ENCODE data around the gene PTPRN2. TPM values are rescaled to one million over a fixed set of nuclear protein-coding genes. Genes with fewer than 3 reads are reported as not detected.
A peak's percentile ranks its signal among the peaks of the same experiment; 100 is the strongest.

The PTPRN2 gene
- total and polyA plus RNA-seq, 2 of the 8 experiments (the other 6 are each of a cell fraction or from before 2014, with no cell fraction given): 2.6 to 4.5 TPM

GRCh38 chr7:158502068-158502750 is 85.4 kb downstream of the PTPRN2 start:
- Histone ChIP-seq H2BK12ac (ENCODE audit: low read depth, low read length) (0 out of 2 replicates have a peak overlapping the region, but pooled peaks have one; percentile 77), H4K5ac (ENCODE audit: insufficient read length, low read depth, low read length) (no peak overlapping the region), H3K27ac (ENCODE audit: low read depth, low read length) (no peak overlapping the region), H2BK120ac (replicated peaks; ENCODE audit: low read depth, low read length) (no peak overlapping the region), H2BK15ac (ENCODE audit: low read length) (0 out of 2 replicates have a peak overlapping the region, but pooled peaks have one; percentile 83), H3K4me1 (replicated peaks in 1 of 4; ENCODE audit: control insufficient read depth in 3 of 4, insufficient read depth in 4 of 4, low read length in 3 of 4) (peaks cover 0 to 17% (median 13%) of the 10 kb centered on the region in 4 experiments; a peak in 5 of 7 replicates), H4K91ac (replicated peaks; ENCODE audit: insufficient read length, low read length) (peak overlapping the region; percentile 71), H3K4me3 (ENCODE audit: extremely low read depth in 1 of 4, insufficient read depth in 2 of 4, low read depth in 3 of 4, low read length in 4 of 4) (no peak overlapping the region), H2BK20ac (ENCODE audit: low read length) (no peak overlapping the region), H2BK5ac (ENCODE audit: low read depth, low read length) (no peak overlapping the region), H4K8ac (ENCODE audit: extremely low read depth, insufficient read depth, low read length) (no peak overlapping the region), H4K20me1 (replicated peaks in 1 of 2; ENCODE audit: control insufficient read depth in 1 of 2, insufficient read depth in 2 of 2, low read length in 2 of 2) (no peaks in the 10 kb centered on the region), H2AFZ (ENCODE audit: low read length) (no peak overlapping the region), H3K56ac (replicated peaks; ENCODE audit: insufficient read length, low read depth, low read length) (no peak overlapping the region), H3K79me1 (ENCODE audit: low read depth, low read length) (no peaks in the 10 kb centered on the region), H3K4ac (replicated peaks; ENCODE audit: insufficient read length, low read depth, low read length) (no peak overlapping the region), H3K23ac (ENCODE audit: insufficient read length) (no peak overlapping the region), H3K9ac (replicated peaks in 1 of 4; ENCODE audit: extremely low read depth in 1 of 4, low read depth in 3 of 4, low read length in 3 of 4) (no peak overlapping the region), H3K23me2 (ENCODE audit: low read depth, low read length) (no peaks in the 10 kb centered on the region; the same call in 1 of the 2 replicates), H3K9me3 (ENCODE audit: insufficient read depth in 2 of 2, low read depth in 1 of 2, low read length in 1 of 2) (peaks cover 0 to 10% of the 10 kb centered on the region in 2 experiments; a peak in 2 of 4 replicates), H3K27me3 (replicated peaks in 1 of 4; ENCODE audit: control insufficient read depth in 3 of 4, extremely low read depth in 1 of 4, insufficient read depth in 3 of 4, low read length in 3 of 4) (peaks cover 0 to 2% (median 0%) of the 10 kb centered on the region in 4 experiments; a peak in 2 of 7 replicates), H3K4me2 (ENCODE audit: insufficient read depth in 1 of 2, low read depth in 2 of 2, low read length in 2 of 2) (no peak overlapping the region), H2AK5ac (ENCODE audit: low read depth, low read length) (0 out of 2 replicates have a peak overlapping the region, but pooled peaks have one; percentile 54), H3K14ac (ENCODE audit: insufficient read length) (no peak overlapping the region), H3K18ac (ENCODE audit: extremely low read depth, low read length) (no peak overlapping the region), H3K36me3 (ENCODE audit: control insufficient read depth in 2 of 4, insufficient read depth in 4 of 4, low read length in 3 of 4) (no peaks in the 10 kb centered on the region), H3K79me2 (ENCODE audit: control insufficient read depth in 1 of 2, insufficient read depth in 2 of 2, low read length in 2 of 2) (no peaks in the 10 kb centered on the region)
- WGBS, 2 experiments (ENCODE audit: extremely low coverage in 1 of 2, insufficient coverage in 1 of 2, insufficient read length in 1 of 2, insufficient replicate concordance in 2 of 2, low coverage in 1 of 2, low lambda C conversion rate in 2 of 2, missing lambda C conversion rate in 1 of 2): 88% methylated on average over 11 of the region's 11 CpGs; no CpG with 5 or more reads in 1 of the 2 experiments
- DNase-seq (ENCODE audit: low read depth in 1 of 2, low spot score in 2 of 2) (no peak), FAIRE-seq (no peak)
- CTCF ChIA-PET (ENCODE audit: partially characterized antibody): interaction anchor here (1.5 kb wide), 1 partner anchor 55 kb away, joined by 3 read pairs; no protein-coding TSS in a partner anchor
- TF ChIP-seq SAP30 (IDR thresholded peaks at IDR 0.05; ENCODE audit: insufficient read depth, insufficient replicate concordance, low read length) (no peak), FOSL1 (IDR thresholded peaks at IDR 0.05; ENCODE audit: insufficient read depth, low read depth, low read length) (no peak), ATF3 (IDR thresholded peaks at IDR 0.05; ENCODE audit: insufficient read depth, low read depth, low read length) (no peak), CREB1 (IDR thresholded peaks at IDR 0.05) (no peak), MAFK (IDR thresholded peaks at IDR 0.05; ENCODE audit: low read depth, low read length) (no peak), SIRT6 (IDR thresholded peaks at IDR 0.05; ENCODE audit: low read length) (no peak)
- POLR2A ChIA-PET (ENCODE audit: partially characterized antibody): no interaction called here

All from H1 (cell line).